Stimulated activated CD8-positive, alpha-beta memory T cell treated with anti-CD3 and anti-CD28 coated beads, Interleukin-2, amount 100 ng/mL, for 1 hour (primary cell): ENCODE measurements around the gene RHOB.

Experiments used
- DNase-seq, 2 donors: peaks; one replicate each; pipeline ENCODE4 v3.0.0-alpha.2; 2020; ENCODE audit warnings: low read depth in 2 of 2

Gene RHOB

DNA sequence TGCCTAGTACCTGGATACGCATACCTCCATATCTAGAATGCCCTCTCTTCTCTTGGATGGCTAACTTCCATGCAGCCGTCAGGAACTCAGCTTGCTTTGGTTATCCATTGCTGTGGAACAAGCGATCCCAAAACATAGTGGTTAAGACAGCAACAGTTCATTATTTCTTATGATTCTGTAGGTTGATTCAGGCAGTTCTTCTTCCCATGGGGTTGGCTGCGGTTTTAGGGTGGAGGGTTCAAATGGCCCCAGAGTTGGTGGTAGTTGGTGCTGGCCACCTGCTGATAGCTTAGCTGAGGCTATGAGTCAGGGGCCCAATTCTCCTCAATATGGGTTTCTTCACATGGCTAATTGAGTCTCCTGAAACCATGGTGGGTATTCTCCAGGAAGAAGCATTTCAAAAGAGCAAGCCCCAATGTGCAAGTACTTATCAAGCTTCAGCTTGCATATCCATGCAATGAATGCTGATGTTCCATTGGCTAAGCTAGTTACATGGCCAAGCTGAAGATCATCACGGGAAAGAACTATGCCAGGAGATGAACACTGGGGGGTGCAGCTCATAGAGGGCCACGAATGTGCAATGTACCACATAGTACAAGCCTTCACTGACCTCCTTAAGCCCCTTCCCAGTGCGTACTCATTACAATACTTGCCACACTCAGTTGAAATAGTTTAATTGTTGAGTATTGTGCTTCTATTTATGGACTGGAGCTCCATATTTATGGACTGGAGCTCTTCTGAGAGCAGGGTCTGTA is 10.0 kb upstream of the RHOB start:
- no peak for DNase-seq

- no peak for DNase-seq
These were observed 8.3 kb upstream of the RHOB start for GRCh38 chr2:20438334-20439192.

DNA sequence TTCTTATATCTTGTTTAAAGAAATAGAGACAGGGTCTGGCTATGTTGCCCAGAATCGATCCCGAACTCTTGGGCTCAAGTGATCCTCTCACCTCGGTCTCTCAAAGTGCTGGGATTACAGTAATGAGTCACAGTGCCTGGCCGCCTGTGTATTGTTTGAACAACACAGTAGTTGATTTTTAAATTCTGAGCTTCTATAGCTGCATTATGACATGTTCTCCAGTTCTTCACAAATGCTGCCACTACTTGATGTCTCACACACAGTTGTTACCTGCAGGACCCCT is 7.7 kb upstream of the RHOB start:
- no peak for DNase-seq

- DNase-seq: no peak
These were observed 7.4 kb upstream of the RHOB start for GRCh38 chr2:20439503-20439902.

- no peak for DNase-seq
These were observed 6.8 kb upstream of the RHOB start for GRCh38 chr2:20440001-20440560.

DNA sequence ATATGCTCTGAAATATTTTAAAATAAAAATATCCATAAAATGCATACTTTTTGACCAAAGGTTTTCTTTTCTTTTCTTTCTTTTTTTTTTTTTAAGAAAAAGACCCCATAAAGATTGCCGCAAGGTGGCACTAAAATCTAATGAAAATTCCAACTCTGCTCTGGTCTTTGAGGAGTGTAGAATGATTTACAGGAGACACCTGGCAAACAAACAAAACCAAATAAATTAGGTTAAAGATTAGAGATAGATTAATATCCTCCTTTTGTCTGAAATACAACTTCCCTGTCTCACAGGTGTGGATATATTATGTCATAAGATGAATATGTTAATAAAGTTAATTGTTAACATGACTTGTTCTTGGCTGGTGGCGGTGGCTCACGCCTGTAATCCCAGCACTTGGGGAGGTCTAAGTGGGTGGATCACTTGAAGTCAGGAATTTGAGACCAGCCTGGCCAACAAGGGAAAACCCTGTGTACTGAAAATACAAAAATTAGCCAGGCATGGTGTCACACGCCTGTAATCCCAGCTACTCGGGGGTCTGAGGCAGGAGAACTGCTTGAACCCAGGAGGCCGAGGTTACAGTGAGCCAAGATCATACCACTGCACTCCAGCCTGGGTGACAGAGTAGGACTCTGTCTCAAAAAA is 3.5 kb upstream of the RHOB start:
- DNase-seq: no peak

- no peak for DNase-seq
These were observed 2.5 kb upstream of the RHOB start for GRCh38 chr2:20444101-20444992.

- DNase-seq: no peak
These were observed 1.6 kb upstream of the RHOB start for GRCh38 chr2:20444993-20445910.

- DNase-seq: no peak
These were observed 488 bp upstream of the RHOB start for GRCh38 chr2:20446255-20446916.

DNA sequence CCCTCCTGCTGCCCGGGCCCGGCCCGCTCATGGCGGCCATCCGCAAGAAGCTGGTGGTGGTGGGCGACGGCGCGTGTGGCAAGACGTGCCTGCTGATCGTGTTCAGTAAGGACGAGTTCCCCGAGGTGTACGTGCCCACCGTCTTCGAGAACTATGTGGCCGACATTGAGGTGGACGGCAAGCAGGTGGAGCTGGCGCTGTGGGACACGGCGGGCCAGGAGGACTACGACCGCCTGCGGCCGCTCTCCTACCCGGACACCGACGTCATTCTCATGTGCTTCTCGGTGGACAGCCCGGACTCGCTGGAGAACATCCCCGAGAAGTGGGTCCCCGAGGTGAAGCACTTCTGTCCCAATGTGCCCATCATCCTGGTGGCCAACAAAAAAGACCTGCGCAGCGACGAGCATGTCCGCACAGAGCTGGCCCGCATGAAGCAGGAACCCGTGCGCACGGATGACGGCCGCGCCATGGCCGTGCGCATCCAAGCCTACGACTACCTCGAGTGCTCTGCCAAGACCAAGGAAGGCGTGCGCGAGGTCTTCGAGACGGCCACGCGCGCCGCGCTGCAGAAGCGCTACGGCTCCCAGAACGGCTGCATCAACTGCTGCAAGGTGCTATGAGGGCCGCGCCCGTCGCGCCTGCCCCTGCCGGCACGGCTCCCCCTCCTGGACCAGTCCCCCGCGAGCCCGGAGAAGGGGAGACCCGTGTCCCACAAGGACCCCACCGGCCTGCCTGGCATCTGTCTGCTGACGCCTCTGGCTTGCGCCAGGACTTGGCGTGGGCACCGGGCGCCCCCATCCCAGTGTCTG is 767 bp downstream of the RHOB start:
- DNase-seq: no peak

DNA sequence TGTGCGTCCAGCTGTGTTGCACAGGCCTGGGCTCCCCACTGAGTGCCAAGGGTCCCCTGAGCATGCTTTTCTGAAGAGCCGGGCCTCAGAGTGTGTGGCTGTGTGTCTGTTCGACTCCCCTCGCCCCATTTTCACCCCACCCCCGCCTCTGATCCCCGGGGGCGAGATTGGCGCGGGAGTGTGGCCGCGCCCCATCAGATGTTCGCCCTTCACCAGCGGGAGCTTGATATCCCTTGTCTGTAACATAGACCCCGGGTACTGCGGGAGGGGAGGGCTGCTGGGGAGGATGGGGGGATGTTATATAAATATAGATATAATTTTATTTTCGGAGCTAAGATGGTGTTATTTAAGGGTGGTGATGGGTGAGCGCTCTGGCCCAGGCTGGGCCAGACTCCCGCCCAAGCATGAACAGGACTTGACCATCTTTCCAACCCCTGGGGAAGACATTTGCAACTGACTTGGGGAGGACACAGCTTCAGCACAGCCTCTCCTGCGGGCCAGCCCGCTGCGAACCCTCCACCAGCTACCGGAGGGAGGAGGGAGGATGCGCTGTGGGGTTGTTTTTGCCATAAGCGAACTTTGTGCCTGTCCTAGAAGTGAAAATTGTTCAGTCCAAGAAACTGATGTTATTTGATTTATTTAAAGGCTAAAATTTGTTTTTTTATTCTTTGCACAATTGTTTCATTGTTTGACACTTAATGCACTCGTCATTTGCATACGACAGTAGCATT is 1.5 kb downstream of the RHOB start:
- no peak for DNase-seq

- no peak for DNase-seq
These were observed 2.1 kb downstream of the RHOB start for GRCh38 chr2:20448977-20449306.

- DNase-seq: no peak
These were observed 2.8 kb downstream of the RHOB start for GRCh38 chr2:20449501-20450200.

DNA sequence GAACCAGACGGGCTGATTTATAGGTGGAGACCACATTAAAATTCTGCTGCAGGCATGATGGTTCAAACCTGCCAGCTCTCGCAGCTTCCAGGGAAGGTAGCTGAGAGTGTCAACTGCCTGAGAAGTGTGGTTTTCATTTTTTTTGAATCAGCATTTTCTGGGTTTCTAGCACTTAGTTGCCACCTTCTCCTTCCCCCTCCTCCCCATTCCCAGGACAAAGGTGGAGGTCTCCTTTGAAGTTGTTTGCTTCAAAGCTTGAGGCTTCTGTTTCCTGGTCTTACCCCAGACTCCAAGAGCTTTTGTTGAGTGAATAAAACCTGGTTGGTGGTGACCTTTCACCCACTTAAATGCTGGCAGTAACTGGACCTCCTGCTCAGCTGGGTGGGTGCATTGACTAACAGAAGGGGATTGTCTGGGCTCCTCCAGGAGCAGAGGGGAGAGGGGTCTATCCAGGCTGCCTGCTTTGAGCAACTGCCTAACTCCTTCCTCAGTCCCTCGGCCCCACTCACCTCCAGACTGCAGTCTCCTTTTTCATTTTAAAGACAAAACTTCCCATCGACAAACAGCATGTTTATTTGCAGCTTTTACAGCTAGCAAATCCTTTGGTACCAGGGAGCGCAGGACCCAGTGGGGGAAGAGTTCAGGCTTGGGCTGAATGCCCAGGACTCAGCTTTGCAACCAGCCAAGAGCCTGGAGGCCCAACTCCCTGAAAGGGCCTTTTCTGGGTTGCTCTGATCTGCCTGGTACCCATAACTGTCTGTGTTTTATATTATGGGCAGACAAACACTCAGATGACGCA is 3.5 kb downstream of the RHOB start:
- no peak for DNase-seq

DNA sequence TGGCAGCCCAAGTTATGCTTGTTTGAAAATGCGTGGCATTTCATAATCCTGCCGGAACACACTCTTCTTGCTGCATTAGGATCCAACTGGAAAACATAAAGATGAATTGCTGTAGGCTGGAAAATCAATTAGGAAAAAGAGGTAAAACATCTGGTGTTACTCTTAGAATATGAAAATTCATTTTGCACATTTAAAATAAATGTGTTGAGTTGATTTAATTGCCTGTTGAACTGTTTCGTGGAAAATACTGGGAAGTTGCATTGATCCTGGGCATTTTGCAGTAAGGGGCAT is 4.1 kb downstream of the RHOB start:
- DNase-seq: no peak

DNA sequence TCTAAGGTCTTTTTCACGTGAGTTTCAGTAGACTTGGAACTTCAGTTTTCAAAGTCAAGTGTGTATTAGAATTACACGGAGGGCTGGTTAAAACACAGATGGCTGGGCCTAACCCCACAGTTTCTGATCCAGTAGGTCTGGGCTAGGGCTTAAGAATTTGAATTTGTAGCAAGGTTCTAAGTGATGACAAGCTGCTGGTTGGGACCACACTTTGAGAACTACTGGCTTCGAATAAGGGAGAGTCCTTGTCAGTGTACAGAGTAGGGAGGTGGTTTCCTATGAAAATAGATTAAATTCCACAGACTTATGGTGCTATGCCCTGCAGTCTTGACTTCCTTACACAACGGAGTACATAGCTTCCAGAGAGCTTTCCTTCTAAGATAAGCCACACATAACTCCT is 4.5 kb downstream of the RHOB start:
- no peak for DNase-seq

DNA sequence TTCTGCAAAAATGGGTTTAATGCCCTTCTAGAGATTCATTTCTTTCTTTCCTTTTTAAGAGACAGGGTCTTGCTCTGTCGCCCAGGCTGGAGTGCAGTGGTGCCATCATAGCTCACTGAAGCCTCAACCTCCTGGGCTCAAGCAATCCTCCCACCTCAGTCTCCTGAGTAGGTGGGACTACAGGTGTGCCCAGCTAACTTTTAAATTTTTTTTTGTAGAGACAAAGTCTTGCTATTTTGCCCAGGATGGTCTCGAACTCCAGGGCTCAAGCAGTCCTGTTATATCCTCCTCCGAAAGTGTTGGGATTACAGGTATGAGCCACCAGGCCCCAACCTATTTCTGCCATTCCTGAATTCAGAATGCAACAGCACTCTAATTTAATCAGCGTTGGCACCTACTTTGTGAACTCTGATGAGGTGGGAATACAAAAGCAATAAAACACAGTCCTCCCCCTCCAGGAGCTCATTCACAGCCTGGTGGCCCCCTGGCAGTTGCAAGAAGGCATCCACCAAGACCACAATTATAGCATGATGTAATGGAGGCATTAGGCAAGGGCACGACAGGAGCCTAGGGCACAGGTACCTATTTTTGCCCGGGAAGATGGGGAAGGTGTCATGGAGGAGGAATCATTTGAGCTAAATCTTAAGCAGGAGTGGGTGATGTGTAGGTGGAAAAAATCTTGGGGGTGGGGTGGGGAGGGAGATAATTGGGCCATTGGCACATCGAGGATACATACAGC is 5.1 kb downstream of the RHOB start:
- no peak for DNase-seq
